Thyroid gland (tissue), 4 donors: ENCODE data around the gene ZCCHC4. TPM values are rescaled to one million over a fixed set of nuclear protein-coding genes. Genes with fewer than 3 reads are reported as not detected.

Experiments used
- DNase-seq, 2 donors: peaks; one replicate each; pipeline ENCODE4 v3.0.0-alpha.2; 2019
- H3K27ac ChIP-seq, 3 donors: fragments of 200-600 bp; sonication (generic); 1 replicate in 2 of 3; 2 replicates in 1 of 3; pipeline ENCODE4 v1.5.1; 2016 to 2019; ENCODE audit warnings: mild to moderate bottlenecking in 1 of 3, moderate library complexity in 1 of 3
- H3K27me3 ChIP-seq: fragments of 200-600 bp; sonication (generic); one replicate; pipeline ENCODE4 v1.5.1; 2019
- H3K36me3 ChIP-seq, 2 donors: fragments of 200-600 bp; sonication (generic); one replicate each; pipeline ENCODE4 v1.5.1; 2016 to 2019
- H3K4me1 ChIP-seq, 2 donors: fragments of 200-600 bp; sonication (generic); one replicate each; pipeline ENCODE4 v1.5.1; 2017 to 2019
- H3K4me3 ChIP-seq, 3 donors: fragments of 200-600 bp; sonication (generic); replicated peaks in 1 of 3; 1 replicate in 2 of 3; 2 replicates in 1 of 3; pipeline ENCODE4 v1.5.1; 2016; ENCODE audit warnings: mild to moderate bottlenecking in 1 of 3
- H3K9me3 ChIP-seq: fragments of 200-600 bp; sonication (generic); one replicate; pipeline ENCODE4 v1.5.1; 2017
- POLR2A ChIP-seq, 2 donors: fragments of 450-650 bp; IDR thresholded peaks; one replicate each; pipeline ENCODE4 v1.6.1; 2017; ENCODE audit warnings: antibody characterized with exemption in 2 of 2, mild to moderate bottlenecking in 2 of 2, moderate library complexity in 1 of 2
- WGBS, 2 donors: methylation state at CpG; one replicate each; pipeline ENCODE4 v1.1.5; 2017; 5-methylcytosine and 5-hydroxymethylcytosine counted together
- intact Hi-C: fragments of 100-400 bp; cut with DNase I; formaldehyde crosslinking; loops from one replicate; pipeline ENCODE4 v1.15.1; 2023
- total RNA-seq, 4 donors: library from RNA; depleted of rRNA; stranded (reverse); fragments of >200 nt; gene quantifications; one replicate each; pipeline ENCODE4 v1.2.3, GENCODE V29; 2016
- TF ChIP-seq, protein P1 (sequence below), 6 experiments: fragments of 200-600 bp in 3 of 6; fragments of 450-650 bp in 3 of 6; sonication (generic) in 3 of 6; IDR thresholded peaks; one replicate each; pipeline ENCODE4 v1.5.1; 2016 to 2019; ENCODE audit warnings: antibody characterized with exemption in 6 of 6, mild to moderate bottlenecking in 2 of 6, inconsistent platforms in 1 of 6, moderate library complexity in 1 of 6

ZCCHC4 gene
- total RNA-seq, 4 donors from 2014 or later, result 9.3 to 19.5 (median 13.4) TPM

GRCh38 chr4:25347473-25347872 lies 34.9 kb downstream of the ZCCHC4 start:
- no peaks in the 10 kb centered on the region for H3K27me3 ChIP-seq
- no peak for TF ChIP-seq POLR2A (IDR thresholded peaks at IDR 0.05)
- TF ChIP-seq, protein P1, sequence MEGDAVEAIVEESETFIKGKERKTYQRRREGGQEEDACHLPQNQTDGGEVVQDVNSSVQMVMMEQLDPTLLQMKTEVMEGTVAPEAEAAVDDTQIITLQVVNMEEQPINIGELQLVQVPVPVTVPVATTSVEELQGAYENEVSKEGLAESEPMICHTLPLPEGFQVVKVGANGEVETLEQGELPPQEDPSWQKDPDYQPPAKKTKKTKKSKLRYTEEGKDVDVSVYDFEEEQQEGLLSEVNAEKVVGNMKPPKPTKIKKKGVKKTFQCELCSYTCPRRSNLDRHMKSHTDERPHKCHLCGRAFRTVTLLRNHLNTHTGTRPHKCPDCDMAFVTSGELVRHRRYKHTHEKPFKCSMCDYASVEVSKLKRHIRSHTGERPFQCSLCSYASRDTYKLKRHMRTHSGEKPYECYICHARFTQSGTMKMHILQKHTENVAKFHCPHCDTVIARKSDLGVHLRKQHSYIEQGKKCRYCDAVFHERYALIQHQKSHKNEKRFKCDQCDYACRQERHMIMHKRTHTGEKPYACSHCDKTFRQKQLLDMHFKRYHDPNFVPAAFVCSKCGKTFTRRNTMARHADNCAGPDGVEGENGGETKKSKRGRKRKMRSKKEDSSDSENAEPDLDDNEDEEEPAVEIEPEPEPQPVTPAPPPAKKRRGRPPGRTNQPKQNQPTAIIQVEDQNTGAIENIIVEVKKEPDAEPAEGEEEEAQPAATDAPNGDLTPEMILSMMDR (IDR thresholded peaks at IDR 0.05), result no peak
- H3K27ac ChIP-seq, result no peak overlapping the region
- no peaks in the 10 kb centered on the region for H3K4me1 ChIP-seq
- H3K4me3 ChIP-seq, result no peak overlapping the region
- intact Hi-C loops, result no loop called here
- H3K36me3 ChIP-seq, result no peaks in the 10 kb centered on the region
- WGBS, 2 donors, result 66 to 81% methylated on average over 2 of the region's 2 CpGs
- no peak for DNase-seq
- H3K9me3 ChIP-seq, result no peaks in the 10 kb centered on the region

DNA sequence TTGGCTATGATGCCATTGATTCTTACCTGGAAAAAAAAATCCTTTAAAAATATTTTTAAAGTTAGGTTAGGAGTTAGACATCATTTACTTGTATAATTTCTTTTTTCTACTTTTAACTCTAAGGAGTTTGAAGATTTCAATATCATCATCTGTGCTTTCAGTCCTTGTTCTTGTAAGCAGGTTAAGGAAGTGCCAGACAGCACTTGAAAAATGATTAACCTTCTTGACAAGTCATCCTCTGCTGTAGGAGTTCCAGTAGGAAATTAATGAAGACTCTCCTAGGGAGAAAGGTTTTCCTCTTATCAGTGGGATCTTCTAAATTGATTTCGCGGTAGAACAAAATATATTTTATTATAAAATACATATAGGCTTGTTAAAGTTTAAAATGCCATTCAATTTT lies 35.4 kb downstream of the ZCCHC4 start:
- TF ChIP-seq, protein P1 (IDR thresholded peaks at IDR 0.05), result no peak
- TF ChIP-seq POLR2A (IDR thresholded peaks at IDR 0.05), result no peak
- no peaks in the 10 kb centered on the region for H3K36me3 ChIP-seq
- no peak for DNase-seq
- intact Hi-C loops, result no loop called here
- H3K27me3 ChIP-seq, result no peaks in the 10 kb centered on the region
- 94 to 96% methylated on average over 2 of the region's 2 CpGs for WGBS, 2 donors
- no peak overlapping the region for H3K4me3 ChIP-seq
- no peak overlapping the region for H3K27ac ChIP-seq
- H3K4me1 ChIP-seq, result no peaks in the 10 kb centered on the region
- H3K9me3 ChIP-seq, result no peaks in the 10 kb centered on the region

- TF ChIP-seq, protein P1 (IDR thresholded peaks at IDR 0.05), result no peak
- no peak for TF ChIP-seq POLR2A (IDR thresholded peaks at IDR 0.05)
- Histone ChIP-seq H3K4me3 (no peak overlapping the region), H3K9me3 (no peaks in the 10 kb centered on the region), H3K27ac (no peak overlapping the region), H3K4me1 (no peaks in the 10 kb centered on the region), H3K36me3 (no peaks in the 10 kb centered on the region), H3K27me3 (no peaks in the 10 kb centered on the region)
- intact Hi-C loops, result no loop called here
- no peak for DNase-seq
- WGBS, 2 donors, result 93% methylated on average over 2 of the region's 2 CpGs
Observed at GRCh38 chr4:25350561-25350960, 38.0 kb downstream of the ZCCHC4 start.

DNA sequence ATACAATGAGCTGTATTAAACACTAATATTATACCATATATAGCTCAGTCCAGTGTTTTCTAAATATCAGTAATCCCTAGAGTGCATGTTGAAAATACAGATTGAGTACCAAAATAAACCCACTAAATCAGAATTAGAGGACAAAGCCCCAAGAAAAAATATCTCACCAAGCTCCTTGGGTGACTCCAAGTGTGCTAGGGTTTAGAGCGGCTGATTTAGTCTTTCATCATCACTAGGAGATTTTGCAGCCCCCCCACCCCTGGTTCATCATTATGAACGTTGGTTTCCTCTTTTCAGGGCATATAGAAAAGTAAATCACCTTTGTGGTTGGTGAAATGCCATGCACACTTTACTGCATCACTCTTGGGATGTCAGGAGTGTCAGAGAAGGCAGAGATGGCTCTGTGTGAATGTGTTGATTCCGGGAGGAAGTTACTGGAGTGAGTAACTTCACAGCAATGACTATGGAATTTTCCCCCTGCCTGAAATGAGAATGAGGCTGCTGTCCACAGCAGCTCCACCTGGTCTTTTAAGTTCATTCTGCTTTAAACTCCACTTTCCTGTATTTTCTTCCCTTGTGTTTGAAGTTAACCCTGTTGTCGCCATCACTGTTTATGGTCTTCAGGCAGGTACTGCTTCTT lies 39.3 kb downstream of the ZCCHC4 start:
- 85 to 88% methylated on average over 4 of the region's 4 CpGs for WGBS, 2 donors
- intact Hi-C loops, result no loop called here
- no peaks in the 10 kb centered on the region for H3K27me3 ChIP-seq

GRCh38 chr4:25356068-25356467 lies 43.5 kb downstream of the ZCCHC4 start:
- no peak overlapping the region for H3K27ac ChIP-seq
- H3K9me3 ChIP-seq, result no peaks in the 10 kb centered on the region
- no peaks in the 10 kb centered on the region for H3K36me3 ChIP-seq
- H3K4me1 ChIP-seq, result no peaks in the 10 kb centered on the region
- intact Hi-C loops, result no loop called here
- no peaks in the 10 kb centered on the region for H3K27me3 ChIP-seq
- DNase-seq, result no peak
- H3K4me3 ChIP-seq, result no peak overlapping the region
- WGBS, 2 donors, result 95 to 97% methylated on average over 2 of the region's 2 CpGs
- no peak for TF ChIP-seq POLR2A (IDR thresholded peaks at IDR 0.05)
- TF ChIP-seq, protein P1 (IDR thresholded peaks at IDR 0.05), result no peak

More for the DNA sequence above, 39.3 kb downstream of the ZCCHC4 start:
- no peak for DNase-seq
- Histone ChIP-seq H3K36me3 (no peaks in the 10 kb centered on the region), H3K4me3 (no peak overlapping the region), H3K9me3 (no peaks in the 10 kb centered on the region), H3K4me1 (no peaks in the 10 kb centered on the region), H3K27ac (no peak overlapping the region)
- TF ChIP-seq, protein P1 (IDR thresholded peaks at IDR 0.05), result no peak
- TF ChIP-seq POLR2A (IDR thresholded peaks at IDR 0.05), result no peak
